ENCODE data around the gene DBP.

DNA sequence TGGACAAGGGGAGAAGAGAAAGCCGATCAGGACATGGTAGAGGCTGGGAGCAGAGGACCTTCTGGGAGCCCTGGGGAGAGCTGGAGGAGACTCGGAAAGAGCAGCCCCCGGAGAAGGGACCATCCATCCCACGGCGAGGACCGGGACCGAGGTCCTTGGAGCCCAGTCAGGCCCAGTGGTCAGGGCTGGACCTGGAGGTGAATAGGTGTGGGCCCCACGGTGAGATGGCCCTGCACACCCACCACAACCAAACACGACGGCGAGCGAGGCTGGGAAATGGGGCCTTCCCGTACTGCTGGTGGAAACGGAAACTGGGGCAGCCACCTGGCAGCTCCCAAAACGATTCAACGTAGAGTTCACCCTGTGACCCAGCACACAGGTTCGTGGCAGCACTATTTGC is 39.3 kb upstream of the DBP start:
- TF ChIP-seq POLR2AphosphoS5 (IDR thresholded peaks at IDR 0.05), result no peak
- TF ChIP-seq, protein P1, sequence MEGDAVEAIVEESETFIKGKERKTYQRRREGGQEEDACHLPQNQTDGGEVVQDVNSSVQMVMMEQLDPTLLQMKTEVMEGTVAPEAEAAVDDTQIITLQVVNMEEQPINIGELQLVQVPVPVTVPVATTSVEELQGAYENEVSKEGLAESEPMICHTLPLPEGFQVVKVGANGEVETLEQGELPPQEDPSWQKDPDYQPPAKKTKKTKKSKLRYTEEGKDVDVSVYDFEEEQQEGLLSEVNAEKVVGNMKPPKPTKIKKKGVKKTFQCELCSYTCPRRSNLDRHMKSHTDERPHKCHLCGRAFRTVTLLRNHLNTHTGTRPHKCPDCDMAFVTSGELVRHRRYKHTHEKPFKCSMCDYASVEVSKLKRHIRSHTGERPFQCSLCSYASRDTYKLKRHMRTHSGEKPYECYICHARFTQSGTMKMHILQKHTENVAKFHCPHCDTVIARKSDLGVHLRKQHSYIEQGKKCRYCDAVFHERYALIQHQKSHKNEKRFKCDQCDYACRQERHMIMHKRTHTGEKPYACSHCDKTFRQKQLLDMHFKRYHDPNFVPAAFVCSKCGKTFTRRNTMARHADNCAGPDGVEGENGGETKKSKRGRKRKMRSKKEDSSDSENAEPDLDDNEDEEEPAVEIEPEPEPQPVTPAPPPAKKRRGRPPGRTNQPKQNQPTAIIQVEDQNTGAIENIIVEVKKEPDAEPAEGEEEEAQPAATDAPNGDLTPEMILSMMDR (IDR thresholded peaks at IDR 0.05), result no peak

All from sigmoid colon (tissue), 4 donors.